CD4-positive, alpha-beta T cell (primary cell): ENCODE results near the gene GSTCD. TPM values are rescaled to one million over a fixed set of nuclear protein-coding genes. Genes with fewer than 3 reads are reported as not detected.

Experiments used
- ATAC-seq: fragments of 200-7000 bp; cut with Tn5 transposase; one replicate; pipeline ENCODE4 v1.10.0; 2022; ENCODE audit warnings: mild to moderate bottlenecking; ENCODE audit not compliant: poor library complexity
- CTCF ChIA-PET: fragments of 350-600 bp; sonication (Branson Sonifier 250); formaldehyde crosslinking; loops from one replicate; lab custom pipeline; 2021; ENCODE audit warnings: antibody characterized with exemption, inconsistent platforms; lab: Charles Lee
- POLR2A ChIA-PET: fragments of 350-600 bp; sonication (Branson Sonifier 250); formaldehyde crosslinking; loops from one replicate; lab custom pipeline; 2021; ENCODE audit warnings: antibody characterized with exemption, inconsistent platforms; lab: Charles Lee
- DNase-seq, 14 experiments: peaks; one replicate each; pipeline ENCODE4 v3.0.0-alpha.2; 2013 to 2020; ENCODE audit warnings: mixed read lengths in 2 of 14
- H3K27ac ChIP-seq, 2 donors: one replicate each; pipeline versions ENCODE4 v1.5.1 to v1.7.0; 2013; ENCODE audit warnings: low read length in 2 of 2, low read depth in 1 of 2, mild to moderate bottlenecking in 1 of 2
- H3K27me3 ChIP-seq, 2 experiments: 1 replicate in 1 of 2; 2 replicates in 1 of 2; pipeline versions ENCODE4 v1.6.1 to v1.7.0; 2013; ENCODE audit warnings: low read length in 2 of 2, control low read depth in 1 of 2, mild to moderate bottlenecking in 1 of 2, moderate library complexity in 1 of 2; ENCODE audit not compliant: insufficient read depth in 2 of 2, control insufficient read depth in 1 of 2
- H3K36me3 ChIP-seq: one replicate; pipeline ENCODE4 v1.6.1; 2013; ENCODE audit warnings: low read length, control low read depth; ENCODE audit not compliant: insufficient read depth
- H3K4me1 ChIP-seq: one replicate; pipeline ENCODE4 v1.6.1; 2013; ENCODE audit warnings: low read length, control low read depth; ENCODE audit not compliant: insufficient read depth
- H3K4me3 ChIP-seq: one replicate; pipeline ENCODE4 v1.5.1; 2013; ENCODE audit warnings: mild to moderate bottlenecking, low read length, moderate library complexity
- H3K9me3 ChIP-seq, 2 experiments: 1 replicate in 1 of 2; 2 replicates in 1 of 2; pipeline versions ENCODE4 v1.6.1 to v1.7.0; 2013; ENCODE audit warnings: low read length in 2 of 2, mild to moderate bottlenecking in 2 of 2, control low read depth in 1 of 2, moderate library complexity in 1 of 2; ENCODE audit not compliant: control insufficient read depth in 1 of 2, insufficient read depth in 1 of 2
- H3K27ac Mint-ChIP-seq: one replicate; pipeline ENCODE4 v1.8.0; 2020; ENCODE audit warnings: mixed read lengths
- H3K27me3 Mint-ChIP-seq: one replicate; pipeline ENCODE4 v1.8.0; 2021; ENCODE audit warnings: mixed read lengths
- H3K36me3 Mint-ChIP-seq: one replicate; pipeline ENCODE4 v1.8.0; 2021; ENCODE audit warnings: low read depth, mixed read lengths
- H3K4me1 Mint-ChIP-seq: one replicate; pipeline ENCODE4 v1.8.0; 2021; ENCODE audit warnings: low read depth, mixed read lengths
- H3K4me3 Mint-ChIP-seq: one replicate; pipeline ENCODE4 v1.8.0; 2020; ENCODE audit warnings: mild to moderate bottlenecking, mixed read lengths
- H3K9me3 Mint-ChIP-seq: one replicate; pipeline ENCODE4 v1.8.0; 2020; ENCODE audit warnings: mixed read lengths
- intact Hi-C, 2 experiments: fragments of 100-400 bp; cut with DNase I in 1 of 2; cut with micrococcal nuclease in 1 of 2; formaldehyde crosslinking; loops; one replicate each; pipeline versions ENCODE4 v1.15.1 to v1.9.0; 2023 to 2025; cut with DNase I, micrococcal nuclease
- total RNA-seq, 174 experiments: library from RNA in 2 of 174; stranded (reverse) in 2 of 174; gene quantifications; one replicate each; pipeline ENCODE4 v1.2.3 and lab custom pipeline; 2021 to 2026
- TF ChIP-seq, protein P1 (sequence below): fragments of 200-600 bp; IDR thresholded peaks from one replicate; pipeline ENCODE4 v1.8.0; 2022; ENCODE audit warnings: antibody characterized with exemption, mild to moderate bottlenecking

Gene GSTCD
- total RNA-seq, 2 experiments from 2014 or later = 5.2 to 5.3 TPM

DNA sequence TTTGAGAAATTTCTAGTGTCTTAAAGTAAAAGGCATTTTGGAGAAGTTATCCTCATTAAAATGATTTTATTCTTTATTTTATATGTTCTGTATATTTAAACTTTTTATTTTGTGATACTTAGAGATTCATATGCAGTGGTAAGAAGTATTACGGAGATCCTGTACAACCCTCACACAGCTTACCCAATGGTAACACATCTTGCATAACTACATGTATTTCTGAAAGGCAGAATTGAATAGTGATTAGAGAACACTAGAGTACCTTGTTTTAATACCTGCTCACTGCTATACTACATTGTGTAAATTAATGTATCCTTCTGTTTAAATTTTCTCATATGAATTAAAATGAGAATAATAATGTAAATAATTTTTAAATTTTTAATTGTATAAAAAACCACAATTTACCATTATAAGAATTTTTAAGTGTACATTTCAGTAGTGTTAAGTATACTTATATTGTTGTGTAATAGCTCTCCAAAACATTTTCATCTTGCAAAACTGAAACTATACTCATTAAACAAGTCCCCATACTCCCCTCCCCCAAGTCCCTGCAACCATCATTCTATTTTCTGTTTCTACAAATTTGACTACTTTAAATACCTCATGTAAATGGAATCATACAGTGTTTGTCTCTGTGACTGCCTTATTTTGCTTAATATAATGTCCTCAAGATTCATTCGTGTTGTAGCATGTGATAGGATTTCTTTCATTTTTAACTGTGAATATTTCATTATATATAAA, 45.5 kb upstream of the GSTCD start:
- ChIA-PET CTCF (no interaction called here), POLR2A (no interaction called here)
- H3K9me3 ChIP-seq = no peaks in the 10 kb centered on the region
- TF ChIP-seq, protein P1, sequence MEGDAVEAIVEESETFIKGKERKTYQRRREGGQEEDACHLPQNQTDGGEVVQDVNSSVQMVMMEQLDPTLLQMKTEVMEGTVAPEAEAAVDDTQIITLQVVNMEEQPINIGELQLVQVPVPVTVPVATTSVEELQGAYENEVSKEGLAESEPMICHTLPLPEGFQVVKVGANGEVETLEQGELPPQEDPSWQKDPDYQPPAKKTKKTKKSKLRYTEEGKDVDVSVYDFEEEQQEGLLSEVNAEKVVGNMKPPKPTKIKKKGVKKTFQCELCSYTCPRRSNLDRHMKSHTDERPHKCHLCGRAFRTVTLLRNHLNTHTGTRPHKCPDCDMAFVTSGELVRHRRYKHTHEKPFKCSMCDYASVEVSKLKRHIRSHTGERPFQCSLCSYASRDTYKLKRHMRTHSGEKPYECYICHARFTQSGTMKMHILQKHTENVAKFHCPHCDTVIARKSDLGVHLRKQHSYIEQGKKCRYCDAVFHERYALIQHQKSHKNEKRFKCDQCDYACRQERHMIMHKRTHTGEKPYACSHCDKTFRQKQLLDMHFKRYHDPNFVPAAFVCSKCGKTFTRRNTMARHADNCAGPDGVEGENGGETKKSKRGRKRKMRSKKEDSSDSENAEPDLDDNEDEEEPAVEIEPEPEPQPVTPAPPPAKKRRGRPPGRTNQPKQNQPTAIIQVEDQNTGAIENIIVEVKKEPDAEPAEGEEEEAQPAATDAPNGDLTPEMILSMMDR = no peak
- DNase-seq (no peak), ATAC-seq (no peak)
- no peaks in the 10 kb centered on the region for H3K36me3 Mint-ChIP-seq
- H3K9me3 Mint-ChIP-seq = no peaks in the 10 kb centered on the region
- H3K4me3 ChIP-seq = no peak overlapping the region
- no peak overlapping the region for H3K4me3 Mint-ChIP-seq
- H3K36me3 ChIP-seq = no peaks in the 10 kb centered on the region
- H3K27ac ChIP-seq = no peak overlapping the region
- peaks cover 20% of the 10 kb centered on the region for H3K27me3 Mint-ChIP-seq
- intact Hi-C loops = no loop called here
- no peak overlapping the region for H3K27ac Mint-ChIP-seq
- no peaks in the 10 kb centered on the region for H3K4me1 Mint-ChIP-seq
- H3K4me1 ChIP-seq = no peaks in the 10 kb centered on the region
- no peaks in the 10 kb centered on the region for H3K27me3 ChIP-seq

DNA sequence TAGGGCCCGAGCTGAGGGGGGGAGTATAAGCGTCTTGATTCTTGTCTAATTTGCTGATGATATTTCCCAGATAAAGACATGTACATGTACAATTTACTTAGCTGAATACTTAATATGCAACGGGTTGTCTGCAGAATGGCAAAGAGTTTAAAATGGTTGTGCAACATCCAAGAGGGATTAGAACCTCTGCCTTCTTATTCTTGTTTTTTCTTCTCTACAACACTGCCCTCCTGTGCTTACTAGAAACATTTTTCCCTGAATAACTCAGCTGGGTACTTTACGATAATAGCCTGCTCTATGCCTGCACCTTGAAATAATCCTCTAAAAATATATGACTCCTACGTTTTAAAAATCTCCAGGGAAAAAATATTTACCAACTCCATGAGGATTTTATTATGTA, 41.9 kb upstream of the GSTCD start:
- no peaks in the 10 kb centered on the region for H3K36me3 Mint-ChIP-seq
- POLR2A ChIA-PET = no interaction called here
- CTCF ChIA-PET = no interaction called here
- H3K27ac Mint-ChIP-seq = no peak overlapping the region
- no peaks in the 10 kb centered on the region for H3K9me3 ChIP-seq
- H3K4me1 Mint-ChIP-seq = no peaks in the 10 kb centered on the region
- no peak for DNase-seq
- peaks cover 0 to 7% of the 10 kb centered on the region in 2 experiments for H3K27me3 ChIP-seq
- no peak overlapping the region for H3K27ac ChIP-seq
- ATAC-seq = no peak
- no peaks in the 10 kb centered on the region for H3K9me3 Mint-ChIP-seq
- no peaks in the 10 kb centered on the region for H3K36me3 ChIP-seq
- H3K4me1 ChIP-seq = no peaks in the 10 kb centered on the region
- H3K4me3 Mint-ChIP-seq = no peak overlapping the region
- intact Hi-C loops = no loop called here
- peaks cover 29% of the 10 kb centered on the region for H3K27me3 Mint-ChIP-seq
- no peak overlapping the region for H3K4me3 ChIP-seq
- TF ChIP-seq, protein P1 = no peak

GRCh38 chr4:105670684-105671083, 37.9 kb upstream of the GSTCD start:
- ChIA-PET POLR2A (no interaction called here), CTCF (no interaction called here)
- Histone ChIP-seq H3K36me3 (no peaks in the 10 kb centered on the region), H3K27ac (no peak overlapping the region), H3K9me3 (no peaks in the 10 kb centered on the region), H3K4me1 (no peaks in the 10 kb centered on the region), H3K27me3 (peaks cover 0 to 18% of the 10 kb centered on the region in 2 experiments), H3K4me3 (no peak overlapping the region)
- H3K4me1 Mint-ChIP-seq = no peaks in the 10 kb centered on the region
- no peak overlapping the region for H3K4me3 Mint-ChIP-seq
- peaks cover 30% of the 10 kb centered on the region for H3K27me3 Mint-ChIP-seq
- no peak for DNase-seq
- ATAC-seq = no peak
- TF ChIP-seq, protein P1 = no peak
- no peak overlapping the region for H3K27ac Mint-ChIP-seq
- intact Hi-C loops = no loop called here
- H3K36me3 Mint-ChIP-seq = no peaks in the 10 kb centered on the region
- H3K9me3 Mint-ChIP-seq = no peaks in the 10 kb centered on the region
